Activated CD4-positive, alpha-beta T cell treated with anti-CD3 and anti-CD28 coated beads for 4 hours (primary cell): ENCODE measurements around the gene EPHB2.

Experiments used
- DNase-seq, 2 donors: peaks; one replicate each; pipeline ENCODE4 v3.0.0-alpha.2; 2020

The EPHB2 gene

GRCh38 chr1:22889213-22889827, 178.7 kb downstream of the EPHB2 start:
- DNase-seq: no peak

GRCh38 chr1:22892789-22893188, 182.2 kb downstream of the EPHB2 start:
- no peak for DNase-seq

GRCh38 chr1:22893292-22893691, 182.7 kb downstream of the EPHB2 start:
- no peak for DNase-seq

- DNase-seq: no peak
Observed at GRCh38 chr1:22895357-22895756, 184.7 kb downstream of the EPHB2 start.

GRCh38 chr1:22896184-22896583, 185.5 kb downstream of the EPHB2 start:
- no peak for DNase-seq

GRCh38 chr1:22900451-22900850, 189.8 kb downstream of the EPHB2 start:
- no peak for DNase-seq

GRCh38 chr1:22903113-22903512, 192.5 kb downstream of the EPHB2 start:
- DNase-seq: no peak

- DNase-seq: no peak
Observed at GRCh38 chr1:22906968-22907367, 196.3 kb downstream of the EPHB2 start.

- no peak for DNase-seq
Observed at GRCh38 chr1:22907528-22907927, 196.9 kb downstream of the EPHB2 start.

GRCh38 chr1:22908880-22909426, 198.3 kb downstream of the EPHB2 start:
- no peak for DNase-seq

GRCh38 chr1:22910286-22910685, 199.6 kb downstream of the EPHB2 start:
- DNase-seq: no peak

GRCh38 chr1:22910986-22911651, 200.5 kb downstream of the EPHB2 start:
- no peak for DNase-seq

GRCh38 chr1:22912311-22912710, 201.7 kb downstream of the EPHB2 start:
- DNase-seq: no peak

GRCh38 chr1:22913421-22914141, 202.9 kb downstream of the EPHB2 start:
- no peak for DNase-seq

- no peak for DNase-seq
Observed at GRCh38 chr1:22914156-22914555, 203.5 kb downstream of the EPHB2 start.

GRCh38 chr1:22914633-22915217, 204.1 kb downstream of the EPHB2 start:
- DNase-seq: no peak

- no peak for DNase-seq
Observed at GRCh38 chr1:22915231-22915630, 204.6 kb downstream of the EPHB2 start.

GRCh38 chr1:22915816-22916470, 205.3 kb downstream of the EPHB2 start:
- DNase-seq: no peak

GRCh38 chr1:22916471-22916820, 205.8 kb downstream of the EPHB2 start:
- no peak for DNase-seq

- no peak for DNase-seq
Observed at GRCh38 chr1:22917989-22918388, 207.3 kb downstream of the EPHB2 start.

GRCh38 chr1:22918644-22919043, 208.0 kb downstream of the EPHB2 start:
- no peak for DNase-seq

GRCh38 chr1:22919341-22920025, 208.8 kb downstream of the EPHB2 start:
- no peak for DNase-seq
